HepG2 (cell line): Measurements from ENCODE around the gene ST6GALNAC2. TPM values are rescaled to one million over a fixed set of nuclear protein-coding genes. Genes with fewer than 3 reads are reported as not detected.

ENCODE experiments used
- BRD4 ChIP-seq: sonication (generic); formaldehyde crosslinking; IDR thresholded peaks from 2 replicates; pipeline ENCODE4 v1.4.0; 2020; ENCODE audit warnings: missing genetic modification reagents
- KDM1A ChIP-seq: IDR thresholded peaks from 2 replicates; pipeline ENCODE4 v1.6.1; 2016; ENCODE audit warnings: missing compliant biosample characterization
- POLR2AphosphoS5 ChIP-seq: IDR thresholded peaks from 2 replicates; pipeline ENCODE4 v1.6.1; 2012; ENCODE audit warnings: low read depth, low read length
- SMARCC2 ChIP-seq: fragments of 450-650 bp; IDR thresholded peaks from 2 replicates; pipeline ENCODE4 v1.6.1; 2017; ENCODE audit warnings: antibody characterized with exemption, mild to moderate bottlenecking
- ZNF225 ChIP-seq: sonication (generic); formaldehyde crosslinking; IDR thresholded peaks from 2 replicates; pipeline ENCODE4 v1.4.0; 2020; ENCODE audit warnings: mild to moderate bottlenecking, missing genetic modification reagents
- ZNF337 ChIP-seq: sonication (generic); formaldehyde crosslinking; IDR thresholded peaks from 2 replicates; pipeline ENCODE4 v1.5.1; 2020; ENCODE audit warnings: missing genetic modification reagents, low read depth, mild to moderate bottlenecking, borderline replicate concordance
- ZNF672 ChIP-seq: sonication (generic); formaldehyde crosslinking; IDR thresholded peaks from 2 replicates; pipeline ENCODE4 v1.8.1; 2022; ENCODE audit warnings: missing genetic modification reagents
- ZNF768 ChIP-seq: sonication (generic); formaldehyde crosslinking; IDR thresholded peaks from 2 replicates; pipeline ENCODE4 v1.4.0; 2020; ENCODE audit warnings: missing genetic modification reagents
- polyA plus RNA-seq, 8 experiments: library from polyadenylated mRNA; depleted of rRNA in 3 of 8; stranded (reverse) in 7 of 8; unstranded in 1 of 8; fragments of >200 nt; fragmentation: Illumina TruSeq in 4 of 8; extraction: Trizol in 4 of 8; gene quantifications; 2 replicates each; pipeline versions ENCODE4 v1.2.1 to v1.2.3, GENCODE V29; 2011 to 2016; ENCODE audit warnings: low read depth in 4 of 8, missing spikeins in 1 of 8, mixed read lengths in 1 of 8; ENCODE audit not compliant: insufficient read depth in 1 of 8
- total RNA-seq, 5 experiments: library from RNA; depleted of rRNA; stranded (reverse); fragments of >200 nt; fragmentation: Illumina TruSeq; extraction: Trizol; gene quantifications; 2 replicates each; pipeline ENCODE4 v1.2.3, GENCODE V29; 2016; ENCODE audit warnings: low read depth in 1 of 5
- TF ChIP-seq, protein P1 (sequence below), 2 experiments: sonication (generic) in 1 of 2; formaldehyde crosslinking in 1 of 2; IDR thresholded peaks; 2 replicates each; pipeline versions ENCODE4 v1.4.0 to v1.6.1; 2018 to 2020; ENCODE audit warnings: missing genetic modification reagents in 2 of 2, borderline replicate concordance in 1 of 2, low read depth in 1 of 2, mild to moderate bottlenecking in 1 of 2, missing biosample characterization in 1 of 2
- TF ChIP-seq, protein P2 (sequence below): sonication (generic); formaldehyde crosslinking; IDR thresholded peaks from 2 replicates; pipeline ENCODE4 v1.4.0; 2020; ENCODE audit warnings: mild to moderate bottlenecking, missing genetic modification reagents
- TF ChIP-seq, protein P3 (sequence below): sonication (generic); formaldehyde crosslinking; IDR thresholded peaks from 2 replicates; pipeline ENCODE4 v1.4.0; 2020; ENCODE audit warnings: mild to moderate bottlenecking, missing genetic modification reagents
- TF ChIP-seq, protein P4 (sequence below): sonication (generic); formaldehyde crosslinking; IDR thresholded peaks from 2 replicates; pipeline ENCODE4 v1.9.0; 2022; ENCODE audit warnings: low read depth, missing genetic modification reagents
- TF ChIP-seq, protein P5 (sequence below): sonication (generic); formaldehyde crosslinking; IDR thresholded peaks from 2 replicates; pipeline ENCODE4 v1.9.0; 2021; ENCODE audit warnings: missing genetic modification reagents, borderline replicate concordance
- TF ChIP-seq, protein P6 (sequence below): sonication (generic); formaldehyde crosslinking; IDR thresholded peaks from 2 replicates; pipeline ENCODE4 v1.9.0; 2021; ENCODE audit warnings: missing genetic modification reagents, borderline replicate concordance

ST6GALNAC2 gene
- total and polyA plus RNA-seq, 2 of the 13 experiments (the other 11 are each of a cell fraction or from before 2014, with no cell fraction given): 0.12 to 0.49 TPM

DNA sequence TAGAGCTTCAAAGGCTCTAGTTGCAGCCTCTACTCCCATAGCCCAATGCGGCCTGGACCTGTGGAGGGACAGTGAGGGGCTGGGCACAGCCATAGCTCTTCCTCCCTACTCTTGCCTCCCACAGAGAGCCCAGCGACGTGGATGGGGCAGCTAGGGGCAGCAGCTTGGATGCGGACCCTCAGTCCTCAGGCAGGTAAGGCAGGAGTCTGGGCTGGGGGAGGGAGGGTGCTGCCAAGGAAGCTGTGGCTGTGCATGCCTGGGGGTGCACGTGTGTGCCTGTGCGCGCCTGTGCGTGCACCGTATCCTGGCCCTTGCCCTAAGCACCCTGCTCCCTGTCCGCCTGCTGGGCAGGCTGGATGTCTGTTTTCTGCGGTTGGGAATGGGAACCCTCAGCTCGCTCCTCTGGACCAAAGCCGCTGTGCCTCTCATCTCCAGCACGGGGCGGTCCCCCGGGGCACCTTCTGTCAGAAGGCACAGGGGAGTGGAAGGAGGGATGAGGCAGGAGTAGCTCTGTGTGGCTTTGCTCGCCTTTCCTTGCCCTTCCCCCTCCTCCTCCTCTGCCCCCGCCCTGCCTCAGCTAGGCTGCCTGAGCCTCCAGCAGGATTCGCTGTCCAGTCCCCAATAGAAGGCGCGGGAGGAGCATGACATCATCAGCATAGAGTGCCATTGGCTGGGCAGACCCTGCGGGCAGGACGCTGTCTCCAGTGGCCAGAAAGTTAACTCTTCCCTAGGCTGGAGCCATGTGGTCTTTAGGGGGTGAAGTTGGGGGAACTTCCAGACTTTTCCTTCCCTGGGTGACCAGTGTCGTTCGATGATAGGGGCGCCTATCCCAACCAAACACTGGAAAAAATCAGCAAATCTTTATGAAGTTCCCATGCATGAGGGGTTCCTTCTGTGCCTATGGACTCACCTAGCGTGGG lies 45.0 kb downstream of the ST6GALNAC2 start (continued):
- TF ChIP-seq POLR2AphosphoS5 (no peak), ZNF337 (no peak), ZNF672 (CRISPR knock-in tag) (no peak), SMARCC2 (no peak), ZNF225 (CRISPR knock-in tag) (no peak), ZNF768 (CRISPR knock-in tag) (peak; percentile 65; the same call in 1 of the 2 replicates), BRD4 (CRISPR knock-in tag) (no peak), KDM1A (no peak)
- TF ChIP-seq, protein P1, sequence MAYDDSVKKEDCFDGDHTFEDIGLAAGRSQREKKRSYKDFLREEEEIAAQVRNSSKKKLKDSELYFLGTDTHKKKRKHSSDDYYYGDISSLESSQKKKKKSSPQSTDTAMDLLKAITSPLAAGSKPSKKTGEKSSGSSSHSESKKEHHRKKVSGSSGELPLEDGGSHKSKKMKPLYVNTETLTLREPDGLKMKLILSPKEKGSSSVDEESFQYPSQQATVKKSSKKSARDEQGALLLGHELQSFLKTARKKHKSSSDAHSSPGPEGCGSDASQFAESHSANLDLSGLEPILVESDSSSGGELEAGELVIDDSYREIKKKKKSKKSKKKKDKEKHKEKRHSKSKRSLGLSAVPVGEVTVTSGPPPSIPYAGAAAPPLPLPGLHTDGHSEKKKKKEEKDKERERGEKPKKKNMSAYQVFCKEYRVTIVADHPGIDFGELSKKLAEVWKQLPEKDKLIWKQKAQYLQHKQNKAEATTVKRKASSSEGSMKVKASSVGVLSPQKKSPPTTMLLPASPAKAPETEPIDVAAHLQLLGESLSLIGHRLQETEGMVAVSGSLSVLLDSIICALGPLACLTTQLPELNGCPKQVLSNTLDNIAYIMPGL (CRISPR knock-in tag; IDR thresholded peaks at IDR 0.05; ENCODE audit: borderline replicate concordance in 1 of 2, low read depth in 1 of 2): no peak
- TF ChIP-seq, protein P2, sequence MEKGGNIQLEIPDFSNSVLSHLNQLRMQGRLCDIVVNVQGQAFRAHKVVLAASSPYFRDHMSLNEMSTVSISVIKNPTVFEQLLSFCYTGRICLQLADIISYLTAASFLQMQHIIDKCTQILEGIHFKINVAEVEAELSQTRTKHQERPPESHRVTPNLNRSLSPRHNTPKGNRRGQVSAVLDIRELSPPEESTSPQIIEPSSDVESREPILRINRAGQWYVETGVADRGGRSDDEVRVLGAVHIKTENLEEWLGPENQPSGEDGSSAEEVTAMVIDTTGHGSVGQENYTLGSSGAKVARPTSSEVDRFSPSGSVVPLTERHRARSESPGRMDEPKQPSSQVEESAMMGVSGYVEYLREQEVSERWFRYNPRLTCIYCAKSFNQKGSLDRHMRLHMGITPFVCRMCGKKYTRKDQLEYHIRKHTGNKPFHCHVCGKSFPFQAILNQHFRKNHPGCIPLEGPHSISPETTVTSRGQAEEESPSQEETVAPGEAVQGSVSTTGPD (CRISPR knock-in tag): no peak
- TF ChIP-seq, protein P3, sequence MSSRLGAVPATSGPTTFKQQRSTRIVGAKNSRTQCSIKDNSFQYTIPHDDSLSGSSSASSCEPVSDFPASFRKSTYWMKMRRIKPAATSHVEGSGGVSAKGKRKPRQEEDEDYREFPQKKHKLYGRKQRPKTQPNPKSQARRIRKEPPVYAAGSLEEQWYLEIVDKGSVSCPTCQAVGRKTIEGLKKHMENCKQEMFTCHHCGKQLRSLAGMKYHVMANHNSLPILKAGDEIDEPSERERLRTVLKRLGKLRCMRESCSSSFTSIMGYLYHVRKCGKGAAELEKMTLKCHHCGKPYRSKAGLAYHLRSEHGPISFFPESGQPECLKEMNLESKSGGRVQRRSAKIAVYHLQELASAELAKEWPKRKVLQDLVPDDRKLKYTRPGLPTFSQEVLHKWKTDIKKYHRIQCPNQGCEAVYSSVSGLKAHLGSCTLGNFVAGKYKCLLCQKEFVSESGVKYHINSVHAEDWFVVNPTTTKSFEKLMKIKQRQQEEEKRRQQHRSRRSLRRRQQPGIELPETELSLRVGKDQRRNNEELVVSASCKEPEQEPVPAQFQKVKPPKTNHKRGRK: no peak
- TF ChIP-seq, protein P4, sequence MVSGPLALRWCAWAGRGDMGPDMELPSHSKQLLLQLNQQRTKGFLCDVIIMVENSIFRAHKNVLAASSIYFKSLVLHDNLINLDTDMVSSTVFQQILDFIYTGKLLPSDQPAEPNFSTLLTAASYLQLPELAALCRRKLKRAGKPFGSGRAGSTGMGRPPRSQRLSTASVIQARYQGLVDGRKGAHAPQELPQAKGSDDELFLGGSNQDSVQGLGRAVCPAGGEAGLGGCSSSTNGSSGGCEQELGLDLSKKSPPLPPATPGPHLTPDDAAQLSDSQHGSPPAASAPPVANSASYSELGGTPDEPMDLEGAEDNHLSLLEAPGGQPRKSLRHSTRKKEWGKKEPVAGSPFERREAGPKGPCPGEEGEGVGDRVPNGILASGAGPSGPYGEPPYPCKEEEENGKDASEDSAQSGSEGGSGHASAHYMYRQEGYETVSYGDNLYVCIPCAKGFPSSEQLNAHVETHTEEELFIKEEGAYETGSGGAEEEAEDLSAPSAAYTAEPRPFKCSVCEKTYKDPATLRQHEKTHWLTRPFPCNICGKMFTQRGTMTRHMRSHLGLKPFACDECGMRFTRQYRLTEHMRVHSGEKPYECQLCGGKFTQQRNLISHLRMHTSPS: no peak
- TF ChIP-seq, protein P5, sequence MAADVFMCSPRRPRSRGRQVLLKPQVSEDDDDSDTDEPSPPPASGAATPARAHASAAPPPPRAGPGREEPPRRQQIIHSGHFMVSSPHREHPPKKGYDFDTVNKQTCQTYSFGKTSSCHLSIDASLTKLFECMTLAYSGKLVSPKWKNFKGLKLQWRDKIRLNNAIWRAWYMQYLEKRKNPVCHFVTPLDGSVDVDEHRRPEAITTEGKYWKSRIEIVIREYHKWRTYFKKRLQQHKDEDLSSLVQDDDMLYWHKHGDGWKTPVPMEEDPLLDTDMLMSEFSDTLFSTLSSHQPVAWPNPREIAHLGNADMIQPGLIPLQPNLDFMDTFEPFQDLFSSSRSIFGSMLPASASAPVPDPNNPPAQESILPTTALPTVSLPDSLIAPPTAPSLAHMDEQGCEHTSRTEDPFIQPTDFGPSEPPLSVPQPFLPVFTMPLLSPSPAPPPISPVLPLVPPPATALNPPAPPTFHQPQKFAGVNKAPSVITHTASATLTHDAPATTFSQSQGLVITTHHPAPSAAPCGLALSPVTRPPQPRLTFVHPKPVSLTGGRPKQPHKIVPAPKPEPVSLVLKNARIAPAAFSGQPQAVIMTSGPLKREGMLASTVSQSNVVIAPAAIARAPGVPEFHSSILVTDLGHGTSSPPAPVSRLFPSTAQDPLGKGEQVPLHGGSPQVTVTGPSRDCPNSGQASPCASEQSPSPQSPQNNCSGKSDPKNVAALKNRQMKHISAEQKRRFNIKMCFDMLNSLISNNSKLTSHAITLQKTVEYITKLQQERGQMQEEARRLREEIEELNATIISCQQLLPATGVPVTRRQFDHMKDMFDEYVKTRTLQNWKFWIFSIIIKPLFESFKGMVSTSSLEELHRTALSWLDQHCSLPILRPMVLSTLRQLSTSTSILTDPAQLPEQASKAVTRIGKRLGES: no peak
- TF ChIP-seq, protein P6, sequence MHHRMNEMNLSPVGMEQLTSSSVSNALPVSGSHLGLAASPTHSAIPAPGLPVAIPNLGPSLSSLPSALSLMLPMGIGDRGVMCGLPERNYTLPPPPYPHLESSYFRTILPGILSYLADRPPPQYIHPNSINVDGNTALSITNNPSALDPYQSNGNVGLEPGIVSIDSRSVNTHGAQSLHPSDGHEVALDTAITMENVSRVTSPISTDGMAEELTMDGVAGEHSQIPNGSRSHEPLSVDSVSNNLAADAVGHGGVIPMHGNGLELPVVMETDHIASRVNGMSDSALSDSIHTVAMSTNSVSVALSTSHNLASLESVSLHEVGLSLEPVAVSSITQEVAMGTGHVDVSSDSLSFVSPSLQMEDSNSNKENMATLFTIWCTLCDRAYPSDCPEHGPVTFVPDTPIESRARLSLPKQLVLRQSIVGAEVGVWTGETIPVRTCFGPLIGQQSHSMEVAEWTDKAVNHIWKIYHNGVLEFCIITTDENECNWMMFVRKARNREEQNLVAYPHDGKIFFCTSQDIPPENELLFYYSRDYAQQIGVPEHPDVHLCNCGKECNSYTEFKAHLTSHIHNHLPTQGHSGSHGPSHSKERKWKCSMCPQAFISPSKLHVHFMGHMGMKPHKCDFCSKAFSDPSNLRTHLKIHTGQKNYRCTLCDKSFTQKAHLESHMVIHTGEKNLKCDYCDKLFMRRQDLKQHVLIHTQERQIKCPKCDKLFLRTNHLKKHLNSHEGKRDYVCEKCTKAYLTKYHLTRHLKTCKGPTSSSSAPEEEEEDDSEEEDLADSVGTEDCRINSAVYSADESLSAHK (CRISPR knock-in tag): no peak
